Endothelial cell of umbilical vein (primary cell): ENCODE results near the gene SPAG9.

Source experiments
- EZH2 ChIP-seq: IDR thresholded peaks from 2 replicates; pipeline ENCODE4 v1.6.1; 2012; ENCODE audit warnings: borderline replicate concordance, low read depth, mild to moderate bottlenecking, moderate library complexity, low read length, inconsistent platforms; ENCODE audit not compliant: severe bottlenecking
- GATA2 ChIP-seq: IDR thresholded peaks from 2 replicates; pipeline ENCODE4 v1.7.0; 2011; ENCODE audit warnings: low read depth, mild to moderate bottlenecking, moderate library complexity, mixed read lengths, low read length; ENCODE audit not compliant: insufficient read length, insufficient read depth
- JUN ChIP-seq: IDR thresholded peaks from 2 replicates; pipeline ENCODE4 v1.6.1; 2011; ENCODE audit warnings: borderline replicate concordance, low read depth; ENCODE audit not compliant: insufficient read length, insufficient read depth
- MYC ChIP-seq: IDR thresholded peaks from one replicate; pipeline ENCODE4 v1.6.1; 2011; ENCODE audit warnings: mild to moderate bottlenecking, low read depth, low read length
- POLR2A ChIP-seq: IDR thresholded peaks from 2 replicates; pipeline ENCODE4 v1.6.1; 2012; ENCODE audit warnings: low read depth, mild to moderate bottlenecking, control low read depth, low read length
- POLR2AphosphoS5 ChIP-seq: IDR thresholded peaks from 2 replicates; pipeline ENCODE4 v1.6.1; 2012; ENCODE audit warnings: low read depth, mild to moderate bottlenecking, control low read depth, low read length, moderate library complexity; ENCODE audit not compliant: insufficient read depth
- TF ChIP-seq, protein P1 (sequence below), 2 donors: IDR thresholded peaks; 1 replicate in 1 of 2; 2 replicates in 1 of 2; pipeline ENCODE4 v1.5.1; 2011; ENCODE audit warnings: low read length in 2 of 2, mild to moderate bottlenecking in 2 of 2, moderate library complexity in 2 of 2, control low read depth in 1 of 2, inconsistent platforms in 1 of 2, low read depth in 1 of 2; ENCODE audit not compliant: insufficient read depth in 1 of 2; ENCODE audit errors: extremely low read depth in 1 of 2
- TF ChIP-seq, protein P2 (sequence below): IDR thresholded peaks from 2 replicates; pipeline ENCODE4 v1.6.1; 2011; ENCODE audit not compliant: insufficient read depth, insufficient read length

DNA sequence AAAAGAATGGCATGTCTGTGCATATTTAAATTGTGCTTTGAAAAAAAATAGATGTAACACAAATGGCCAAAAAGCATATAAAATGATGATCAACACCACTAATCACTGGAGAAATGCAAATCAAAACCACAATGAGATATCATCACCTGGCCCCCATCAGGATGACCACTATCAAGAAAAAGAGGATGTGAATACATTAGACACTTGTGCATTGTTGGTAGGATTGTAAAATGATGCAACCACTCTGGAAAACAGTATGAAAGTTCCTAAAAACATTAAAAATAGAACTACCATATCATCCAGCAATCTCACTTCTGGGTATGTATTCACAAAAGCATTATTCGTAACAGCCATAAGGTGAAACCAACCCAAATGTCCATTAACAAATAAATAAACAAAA lies 91.5 kb downstream of the SPAG9 start:
- TF ChIP-seq, protein P1, sequence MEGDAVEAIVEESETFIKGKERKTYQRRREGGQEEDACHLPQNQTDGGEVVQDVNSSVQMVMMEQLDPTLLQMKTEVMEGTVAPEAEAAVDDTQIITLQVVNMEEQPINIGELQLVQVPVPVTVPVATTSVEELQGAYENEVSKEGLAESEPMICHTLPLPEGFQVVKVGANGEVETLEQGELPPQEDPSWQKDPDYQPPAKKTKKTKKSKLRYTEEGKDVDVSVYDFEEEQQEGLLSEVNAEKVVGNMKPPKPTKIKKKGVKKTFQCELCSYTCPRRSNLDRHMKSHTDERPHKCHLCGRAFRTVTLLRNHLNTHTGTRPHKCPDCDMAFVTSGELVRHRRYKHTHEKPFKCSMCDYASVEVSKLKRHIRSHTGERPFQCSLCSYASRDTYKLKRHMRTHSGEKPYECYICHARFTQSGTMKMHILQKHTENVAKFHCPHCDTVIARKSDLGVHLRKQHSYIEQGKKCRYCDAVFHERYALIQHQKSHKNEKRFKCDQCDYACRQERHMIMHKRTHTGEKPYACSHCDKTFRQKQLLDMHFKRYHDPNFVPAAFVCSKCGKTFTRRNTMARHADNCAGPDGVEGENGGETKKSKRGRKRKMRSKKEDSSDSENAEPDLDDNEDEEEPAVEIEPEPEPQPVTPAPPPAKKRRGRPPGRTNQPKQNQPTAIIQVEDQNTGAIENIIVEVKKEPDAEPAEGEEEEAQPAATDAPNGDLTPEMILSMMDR (IDR thresholded peaks at IDR 0.05; ENCODE audit: extremely low read depth in 1 of 2, insufficient read depth in 1 of 2, low read depth in 1 of 2, low read length in 2 of 2): no peak
- TF ChIP-seq POLR2A (no peak), POLR2AphosphoS5 (no peak), MYC (no peak), GATA2 (no peak), EZH2 (no peak), JUN (no peak)
- TF ChIP-seq, protein P2, sequence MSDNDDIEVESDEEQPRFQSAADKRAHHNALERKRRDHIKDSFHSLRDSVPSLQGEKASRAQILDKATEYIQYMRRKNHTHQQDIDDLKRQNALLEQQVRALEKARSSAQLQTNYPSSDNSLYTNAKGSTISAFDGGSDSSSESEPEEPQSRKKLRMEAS: no peak
